ENCODE results near the gene RNF149.

GRCh38 chr2:101340141-101340551 is 31.6 kb upstream of the RNF149 start:
- TF ChIP-seq CTCF (IDR thresholded peaks at IDR 0.05), result no peak
- TF ChIP-seq POLR2A (IDR thresholded peaks at IDR 0.05), result no peak
- TF ChIP-seq POLR2AphosphoS5 (IDR thresholded peaks at IDR 0.05), result no peak
